ENCODE data around the gene ABHD16B.
A peak's percentile ranks its signal among the peaks of the same experiment; 100 is the strongest.
"Not testable (repeated sequence)": the region's sequence is repeated elsewhere in the genome, so short reads cannot be mapped to it uniquely, and the experiment has no call there.

The ABHD16B gene

GRCh38 chr20:63843222-63843621 lies 18.1 kb upstream of the ABHD16B start:
- no peak overlapping the region for H3K27ac Mint-ChIP-seq
- H3K4me1 Mint-ChIP-seq (ENCODE audit: low read depth): peaks cover 15% of the 10 kb centered on the region
- H3K9me3 Mint-ChIP-seq: no peaks in the 10 kb centered on the region
- DNase-seq (ENCODE audit: low spot score): no peak
- peaks cover 35% of the 10 kb centered on the region for H3K27me3 Mint-ChIP-seq (ENCODE audit: low read depth)
- H3K36me3 Mint-ChIP-seq (ENCODE audit: low read depth): no peaks in the 10 kb centered on the region
- H3K4me3 Mint-ChIP-seq: no peak overlapping the region

- peaks cover 32% of the 10 kb centered on the region for H3K27me3 Mint-ChIP-seq (ENCODE audit: low read depth)
- H3K4me3 Mint-ChIP-seq: peak overlapping the region; percentile 26
- H3K36me3 Mint-ChIP-seq (ENCODE audit: low read depth): no peaks in the 10 kb centered on the region
- peaks cover 15% of the 10 kb centered on the region for H3K4me1 Mint-ChIP-seq (ENCODE audit: low read depth)
- no peaks in the 10 kb centered on the region for H3K9me3 Mint-ChIP-seq
- DNase-seq (ENCODE audit: low spot score): no peak
- H3K27ac Mint-ChIP-seq: no peak overlapping the region
Measured at GRCh38 chr20:63843778-63844177, 17.5 kb upstream of the ABHD16B start.

GRCh38 chr20:63844511-63844991 lies 16.7 kb upstream of the ABHD16B start:
- H3K9me3 Mint-ChIP-seq: no peaks in the 10 kb centered on the region
- H3K27me3 Mint-ChIP-seq (ENCODE audit: low read depth): peaks cover 32% of the 10 kb centered on the region
- H3K27ac Mint-ChIP-seq: no peak overlapping the region
- no peak overlapping the region for H3K4me3 Mint-ChIP-seq
- no peaks in the 10 kb centered on the region for H3K36me3 Mint-ChIP-seq (ENCODE audit: low read depth)
- DNase-seq (ENCODE audit: low spot score): no peak
- peaks cover 15% of the 10 kb centered on the region for H3K4me1 Mint-ChIP-seq (ENCODE audit: low read depth)

GRCh38 chr20:63846128-63846771 lies 15.0 kb upstream of the ABHD16B start:
- no peaks in the 10 kb centered on the region for H3K36me3 Mint-ChIP-seq (ENCODE audit: low read depth)
- H3K4me3 Mint-ChIP-seq: peak overlapping the region; percentile 26
- H3K27ac Mint-ChIP-seq: no peak overlapping the region
- no peak for DNase-seq (ENCODE audit: low spot score)
- peaks cover 22% of the 10 kb centered on the region for H3K4me1 Mint-ChIP-seq (ENCODE audit: low read depth)
- no peaks in the 10 kb centered on the region for H3K9me3 Mint-ChIP-seq
- peaks cover 28% of the 10 kb centered on the region for H3K27me3 Mint-ChIP-seq (ENCODE audit: low read depth)

GRCh38 chr20:63846888-63847236 lies 14.4 kb upstream of the ABHD16B start:
- no peak overlapping the region for H3K4me3 Mint-ChIP-seq
- H3K9me3 Mint-ChIP-seq: no peaks in the 10 kb centered on the region
- H3K27ac Mint-ChIP-seq: no peak overlapping the region
- H3K36me3 Mint-ChIP-seq (ENCODE audit: low read depth): no peaks in the 10 kb centered on the region
- DNase-seq (ENCODE audit: low spot score): no peak
- H3K27me3 Mint-ChIP-seq (ENCODE audit: low read depth): peaks cover 28% of the 10 kb centered on the region
- peaks cover 22% of the 10 kb centered on the region for H3K4me1 Mint-ChIP-seq (ENCODE audit: low read depth)

- no peaks in the 10 kb centered on the region for H3K36me3 Mint-ChIP-seq (ENCODE audit: low read depth)
- H3K4me3 Mint-ChIP-seq: no peak overlapping the region
- H3K27me3 Mint-ChIP-seq (ENCODE audit: low read depth): peaks cover 24% of the 10 kb centered on the region
- no peaks in the 10 kb centered on the region for H3K9me3 Mint-ChIP-seq
- DNase-seq (ENCODE audit: low spot score): no peak
- H3K4me1 Mint-ChIP-seq (ENCODE audit: low read depth): peaks cover 21% of the 10 kb centered on the region
- no peak overlapping the region for H3K27ac Mint-ChIP-seq
Measured at GRCh38 chr20:63847237-63848002, 13.9 kb upstream of the ABHD16B start.

GRCh38 chr20:63848003-63848911 lies 13.0 kb upstream of the ABHD16B start:
- Mint-ChIP-seq H3K27ac (no peak overlapping the region), H3K27me3 (ENCODE audit: low read depth) (peaks cover 24% of the 10 kb centered on the region), H3K9me3 (no peaks in the 10 kb centered on the region), H3K4me1 (ENCODE audit: low read depth) (peaks cover 21% of the 10 kb centered on the region), H3K36me3 (ENCODE audit: low read depth) (no peaks in the 10 kb centered on the region), H3K4me3 (no peak overlapping the region)
- DNase-seq (ENCODE audit: low spot score): no peak

- no peaks in the 10 kb centered on the region for H3K36me3 Mint-ChIP-seq (ENCODE audit: low read depth)
- H3K9me3 Mint-ChIP-seq: no peaks in the 10 kb centered on the region
- no peak overlapping the region for H3K4me3 Mint-ChIP-seq
- peaks cover 11% of the 10 kb centered on the region for H3K4me1 Mint-ChIP-seq (ENCODE audit: low read depth)
- DNase-seq (ENCODE audit: low spot score): peak; percentile 57
- H3K27ac Mint-ChIP-seq: no peak overlapping the region
- H3K27me3 Mint-ChIP-seq (ENCODE audit: low read depth): peaks cover 3% of the 10 kb centered on the region
Measured at GRCh38 chr20:63850689-63851547, 10.4 kb upstream of the ABHD16B start.

GRCh38 chr20:63851548-63851943 lies 9.8 kb upstream of the ABHD16B start:
- H3K4me1 Mint-ChIP-seq (ENCODE audit: low read depth); H3K27me3 Mint-ChIP-seq (ENCODE audit: low read depth); H3K27ac Mint-ChIP-seq; H3K4me3 Mint-ChIP-seq; DNase-seq (ENCODE audit: low spot score); H3K36me3 Mint-ChIP-seq (ENCODE audit: low read depth); H3K9me3 Mint-ChIP-seq: not testable (repeated sequence)

- DNase-seq (ENCODE audit: low spot score); H3K27ac Mint-ChIP-seq; H3K9me3 Mint-ChIP-seq; H3K4me3 Mint-ChIP-seq; H3K36me3 Mint-ChIP-seq (ENCODE audit: low read depth); H3K27me3 Mint-ChIP-seq (ENCODE audit: low read depth): not testable (repeated sequence)
- peaks cover 10% of the 10 kb centered on the region for H3K4me1 Mint-ChIP-seq (ENCODE audit: low read depth)
Measured at GRCh38 chr20:63853733-63854068, 7.6 kb upstream of the ABHD16B start.

- Mint-ChIP-seq H3K4me1 (ENCODE audit: low read depth) (peaks cover 10% of the 10 kb centered on the region), H3K36me3 (ENCODE audit: low read depth) (no peaks in the 10 kb centered on the region), H3K9me3 (no peaks in the 10 kb centered on the region), H3K27ac (no peak overlapping the region), H3K4me3 (no peak overlapping the region), H3K27me3 (ENCODE audit: low read depth) (no peaks in the 10 kb centered on the region)
- no peak for DNase-seq (ENCODE audit: low spot score)
Measured at GRCh38 chr20:63854069-63854765, 7.1 kb upstream of the ABHD16B start.

GRCh38 chr20:63854766-63855362 lies 6.4 kb upstream of the ABHD16B start:
- Mint-ChIP-seq H3K27me3 (ENCODE audit: low read depth) (no peaks in the 10 kb centered on the region), H3K4me1 (ENCODE audit: low read depth) (peaks cover 10% of the 10 kb centered on the region), H3K36me3 (ENCODE audit: low read depth) (no peaks in the 10 kb centered on the region), H3K4me3 (no peak overlapping the region), H3K27ac (no peak overlapping the region), H3K9me3 (no peaks in the 10 kb centered on the region)
- no peak for DNase-seq (ENCODE audit: low spot score)

All from T-helper 2 cell treated with Interferon-gamma antibody and Interleukin-4, amounts not matched to agents 5 μg/mL and 100 μg/mL, for 36 hours (primary cell).